ENCODE data around the gene SVOP. TPM values are rescaled to one million over a fixed set of nuclear protein-coding genes. Genes with fewer than 3 reads are reported as not detected.
A peak's percentile ranks its signal among the peaks of the same experiment; 100 is the strongest.

SVOP gene
- total and polyA plus RNA-seq, 8 donors, result 0.09 to 0.24 (median 0.15) TPM; not detected in 2

GRCh38 chr12:108959748-108960655 is 60.9 kb downstream of the SVOP start:
- no peaks in the 10 kb centered on the region for H3K4me1 ChIP-seq
- ATAC-seq, result no peak
- intact Hi-C loops (cut with DNase I), result no loop called here

GRCh38 chr12:108955225-108955835 is 65.5 kb downstream of the SVOP start:
- H3K27me3 ChIP-seq, result peaks cover 0 to 12% of the 10 kb centered on the region in 2 donors
- TF ChIP-seq CTCF (IDR thresholded peaks at IDR 0.05), result no peak
- peak in 1 of 4 donors; percentile 5 for DNase-seq
- peaks cover 0 to 5% of the 10 kb centered on the region in 2 donors for H3K4me1 ChIP-seq
- ATAC-seq, result no peak
- H3K4me3 ChIP-seq, result no peak overlapping the region
- intact Hi-C loops (cut with DNase I), result no loop called here
- H3K9me3 ChIP-seq, result no peaks in the 10 kb centered on the region
- no peaks in the 10 kb centered on the region for H3K36me3 ChIP-seq
- H3K27ac ChIP-seq, result no peak overlapping the region

More at GRCh38 chr12:108959748-108960655, 60.9 kb downstream of the SVOP start:
- no peak for TF ChIP-seq CTCF (IDR thresholded peaks at IDR 0.05)
- H3K36me3 ChIP-seq, result no peaks in the 10 kb centered on the region
- peaks cover 0 to 6% of the 10 kb centered on the region in 2 donors for H3K27me3 ChIP-seq
- DNase-seq, result no peak
- no peak overlapping the region for H3K4me3 ChIP-seq
- no peak overlapping the region for H3K27ac ChIP-seq
- H3K9me3 ChIP-seq, result no peaks in the 10 kb centered on the region

GRCh38 chr12:108950991-108951739 is 69.7 kb downstream of the SVOP start:
- Histone ChIP-seq H3K27me3 (peaks cover 0 to 8% of the 10 kb centered on the region in 2 donors), H3K27ac (no peak overlapping the region), H3K4me3 (no peak overlapping the region), H3K9me3 (peaks cover 0 to 6% of the 10 kb centered on the region in 2 donors), H3K4me1 (peaks cover 0 to 9% of the 10 kb centered on the region in 2 donors), H3K36me3 (no peaks in the 10 kb centered on the region)
- DNase-seq (peak; percentile 54 to 87 (median 62)), ATAC-seq (peak; percentile 92)
- intact Hi-C loops (cut with DNase I), result no loop called here
- TF ChIP-seq CTCF (IDR thresholded peaks at IDR 0.05), result peak; percentile 79 to 95

GRCh38 chr12:108949976-108950375 is 70.9 kb downstream of the SVOP start:
- Histone ChIP-seq H3K4me3 (no peak overlapping the region), H3K4me1 (peaks cover 0 to 9% of the 10 kb centered on the region in 2 donors), H3K27ac (no peak overlapping the region), H3K9me3 (peaks cover 0 to 6% of the 10 kb centered on the region in 2 donors), H3K36me3 (no peaks in the 10 kb centered on the region), H3K27me3 (peaks cover 0 to 6% of the 10 kb centered on the region in 2 donors)
- TF ChIP-seq CTCF (IDR thresholded peaks at IDR 0.05), result no peak
- intact Hi-C loops (cut with DNase I), result no loop called here
- ATAC-seq (no peak), DNase-seq (no peak)

Measured in left lung (tissue), 10 donors.